ENCODE results near the gene ING1. TPM values are rescaled to one million over a fixed set of nuclear protein-coding genes. Genes with fewer than 3 reads are reported as not detected.
A peak's percentile ranks its signal among the peaks of the same experiment; 100 is the strongest.

The ING1 gene
- total and polyA plus RNA-seq, 2 donors (not counting 1 experiment from before 2014, with no cell fraction given), result 29.1 to 34.2 TPM

- no peak for ATAC-seq (ENCODE audit: low read depth)
- DNase-seq, result no peak
- POLR2A ChIA-PET, result no interaction called here
- H3K4me1 ChIP-seq (ENCODE audit: control insufficient read depth in 2 of 2, insufficient read depth in 2 of 2, low read length in 2 of 2), result peaks cover 13 to 18% of the 10 kb centered on the region in 2 donors
- H3K4me3 Mint-ChIP-seq, result no peak overlapping the region
- H3K27me3 Mint-ChIP-seq, result no peaks in the 10 kb centered on the region
- no peak overlapping the region for H3K9ac ChIP-seq (ENCODE audit: low read length)
- H4K20me1 ChIP-seq (ENCODE audit: control insufficient read depth, insufficient read depth, low read length, poor library complexity, severe bottlenecking), result peaks cover 43% of the 10 kb centered on the region
- intact Hi-C loops (cut with micrococcal nuclease), result no loop called here
- peaks cover 29% of the 10 kb centered on the region for H3K4me1 Mint-ChIP-seq
- H3K9me3 ChIP-seq (ENCODE audit: control extremely low read depth in 1 of 3, control insufficient read depth in 2 of 3, insufficient read depth in 1 of 3, low read length in 2 of 3), result no peaks in the 10 kb centered on the region
- H3K27ac ChIP-seq (ENCODE audit: low read length in 2 of 2), result no peak overlapping the region
- H2AFZ ChIP-seq (ENCODE audit: insufficient read depth, low read depth, low read length, poor library complexity, severe bottlenecking), result no peak overlapping the region
- H3K9me3 Mint-ChIP-seq (ENCODE audit: insufficient read depth), result no peaks in the 10 kb centered on the region
- H3K27ac Mint-ChIP-seq, result no peak overlapping the region
- CTCF ChIA-PET, result interaction anchor here (1.0 kb wide), 1 partner anchor 11 kb away, joined by 6 read pairs; no protein-coding TSS in a partner anchor
- H3K79me2 ChIP-seq (ENCODE audit: control insufficient read depth, insufficient read depth, low read length), result peaks cover 41% of the 10 kb centered on the region
- no peak overlapping the region for H3K4me2 ChIP-seq (replicated peaks; ENCODE audit: low read depth, low read length, poor library complexity, severe bottlenecking)
- H3K27me3 ChIP-seq (replicated peaks in 1 of 4; ENCODE audit: control extremely low read depth in 1 of 4, control insufficient read depth in 3 of 4, insufficient read depth in 4 of 4, low read length in 3 of 4), result no peaks in the 10 kb centered on the region
- peaks cover 4 to 61% of the 10 kb centered on the region in 2 experiments for H3K36me3 ChIP-seq (replicated peaks in 1 of 2; ENCODE audit: control extremely low read depth in 1 of 2, control insufficient read depth in 1 of 2, extremely low read depth in 1 of 2, insufficient read depth in 2 of 2, low read length in 1 of 2)
- no peak overlapping the region for H3K4me3 ChIP-seq (ENCODE audit: control extremely low read depth in 1 of 5, extremely low read depth in 1 of 5, insufficient read depth in 1 of 5, low read depth in 2 of 5, low read length in 4 of 5)
- TF ChIP-seq, protein P1, sequence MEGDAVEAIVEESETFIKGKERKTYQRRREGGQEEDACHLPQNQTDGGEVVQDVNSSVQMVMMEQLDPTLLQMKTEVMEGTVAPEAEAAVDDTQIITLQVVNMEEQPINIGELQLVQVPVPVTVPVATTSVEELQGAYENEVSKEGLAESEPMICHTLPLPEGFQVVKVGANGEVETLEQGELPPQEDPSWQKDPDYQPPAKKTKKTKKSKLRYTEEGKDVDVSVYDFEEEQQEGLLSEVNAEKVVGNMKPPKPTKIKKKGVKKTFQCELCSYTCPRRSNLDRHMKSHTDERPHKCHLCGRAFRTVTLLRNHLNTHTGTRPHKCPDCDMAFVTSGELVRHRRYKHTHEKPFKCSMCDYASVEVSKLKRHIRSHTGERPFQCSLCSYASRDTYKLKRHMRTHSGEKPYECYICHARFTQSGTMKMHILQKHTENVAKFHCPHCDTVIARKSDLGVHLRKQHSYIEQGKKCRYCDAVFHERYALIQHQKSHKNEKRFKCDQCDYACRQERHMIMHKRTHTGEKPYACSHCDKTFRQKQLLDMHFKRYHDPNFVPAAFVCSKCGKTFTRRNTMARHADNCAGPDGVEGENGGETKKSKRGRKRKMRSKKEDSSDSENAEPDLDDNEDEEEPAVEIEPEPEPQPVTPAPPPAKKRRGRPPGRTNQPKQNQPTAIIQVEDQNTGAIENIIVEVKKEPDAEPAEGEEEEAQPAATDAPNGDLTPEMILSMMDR (IDR thresholded peaks at IDR 0.05), result no peak
- no peak for TF ChIP-seq EZH2 (IDR thresholded peaks at IDR 0.05; ENCODE audit: borderline replicate concordance, insufficient read depth, low read depth, low read length, poor library complexity, severe bottlenecking)
- WGBS (ENCODE audit: insufficient coverage), result 94% methylated on average over 10 of the region's 10 CpGs
Measured at GRCh38 chr13:110696776-110697175, 16.7 kb upstream of the ING1 start.

- peaks cover 50% of the 10 kb centered on the region for H3K79me2 ChIP-seq (ENCODE audit: control insufficient read depth, insufficient read depth, low read length)
- H2AFZ ChIP-seq (ENCODE audit: insufficient read depth, low read depth, low read length, poor library complexity, severe bottlenecking), result no peak overlapping the region
- H3K27me3 Mint-ChIP-seq, result no peaks in the 10 kb centered on the region
- no peak overlapping the region for H3K27ac Mint-ChIP-seq
- peaks cover 4 to 69% of the 10 kb centered on the region in 2 experiments for H3K36me3 ChIP-seq (replicated peaks in 1 of 2; ENCODE audit: control extremely low read depth in 1 of 2, control insufficient read depth in 1 of 2, extremely low read depth in 1 of 2, insufficient read depth in 2 of 2, low read length in 1 of 2)
- 40% methylated on average over 1 of the region's 4 CpGs for WGBS (ENCODE audit: insufficient coverage)
- peak overlapping the region; percentile 13 for H3K4me3 Mint-ChIP-seq
- no peaks in the 10 kb centered on the region for H3K27me3 ChIP-seq (replicated peaks in 1 of 4; ENCODE audit: control extremely low read depth in 1 of 4, control insufficient read depth in 3 of 4, insufficient read depth in 4 of 4, low read length in 3 of 4)
- H3K9me3 Mint-ChIP-seq (ENCODE audit: insufficient read depth), result no peaks in the 10 kb centered on the region
- H3K4me1 ChIP-seq (ENCODE audit: control insufficient read depth in 2 of 2, insufficient read depth in 2 of 2, low read length in 2 of 2), result peaks cover 13 to 18% of the 10 kb centered on the region in 2 donors
- H3K9me3 ChIP-seq (ENCODE audit: control extremely low read depth in 1 of 3, control insufficient read depth in 2 of 3, insufficient read depth in 1 of 3, low read length in 2 of 3), result no peaks in the 10 kb centered on the region
- ChIA-PET POLR2A (no interaction called here), CTCF (interaction anchor here (1.0 kb wide), 2 partner anchors 10 to 19 kb away, joined by 3 to 6 read pairs; no protein-coding TSS in a partner anchor)
- no peak for ATAC-seq (ENCODE audit: low read depth)
- peaks cover 53% of the 10 kb centered on the region for H4K20me1 ChIP-seq (ENCODE audit: control insufficient read depth, insufficient read depth, low read length, poor library complexity, severe bottlenecking)
- TF ChIP-seq, protein P1 (IDR thresholded peaks at IDR 0.05), result no peak
- TF ChIP-seq EZH2 (IDR thresholded peaks at IDR 0.05; ENCODE audit: borderline replicate concordance, insufficient read depth, low read depth, low read length, poor library complexity, severe bottlenecking), result no peak
- H3K4me3 ChIP-seq (ENCODE audit: control extremely low read depth in 1 of 5, extremely low read depth in 1 of 5, insufficient read depth in 1 of 5, low read depth in 2 of 5, low read length in 4 of 5), result no peak overlapping the region
- intact Hi-C loops (cut with micrococcal nuclease), result no loop called here
- H3K27ac ChIP-seq (ENCODE audit: low read length in 2 of 2), result no peak overlapping the region
- peak overlapping the region; percentile 15 for H3K4me2 ChIP-seq (replicated peaks; ENCODE audit: low read depth, low read length, poor library complexity, severe bottlenecking)
- peaks cover 35% of the 10 kb centered on the region for H3K4me1 Mint-ChIP-seq
- no peak for DNase-seq
- no peak overlapping the region for H3K9ac ChIP-seq (ENCODE audit: low read length)
Measured at GRCh38 chr13:110697842-110698241, 15.7 kb upstream of the ING1 start.

Data from B cell (primary cell).